ENCODE measurements around the gene FAM20C.

The FAM20C gene

GRCh38 chr7:210401-210925 is 18.1 kb downstream of the FAM20C start:
- no peak overlapping the region for H3K4me3 ChIP-seq (ENCODE audit: low read depth, low read length)
- H3K4me1 ChIP-seq (ENCODE audit: control insufficient read depth, insufficient read depth, low read length), result no peaks in the 10 kb centered on the region
- H3K9me3 ChIP-seq (ENCODE audit: control insufficient read depth, insufficient read depth, low read length), result no peaks in the 10 kb centered on the region
- H3K27me3 ChIP-seq (ENCODE audit: control insufficient read depth, insufficient read depth, low read length), result no peaks in the 10 kb centered on the region
- H3K36me3 ChIP-seq (ENCODE audit: control insufficient read depth, insufficient read depth, low read length), result peaks cover 2% of the 10 kb centered on the region
- no peak overlapping the region for H3K9ac ChIP-seq (ENCODE audit: low read depth, low read length)

DNA sequence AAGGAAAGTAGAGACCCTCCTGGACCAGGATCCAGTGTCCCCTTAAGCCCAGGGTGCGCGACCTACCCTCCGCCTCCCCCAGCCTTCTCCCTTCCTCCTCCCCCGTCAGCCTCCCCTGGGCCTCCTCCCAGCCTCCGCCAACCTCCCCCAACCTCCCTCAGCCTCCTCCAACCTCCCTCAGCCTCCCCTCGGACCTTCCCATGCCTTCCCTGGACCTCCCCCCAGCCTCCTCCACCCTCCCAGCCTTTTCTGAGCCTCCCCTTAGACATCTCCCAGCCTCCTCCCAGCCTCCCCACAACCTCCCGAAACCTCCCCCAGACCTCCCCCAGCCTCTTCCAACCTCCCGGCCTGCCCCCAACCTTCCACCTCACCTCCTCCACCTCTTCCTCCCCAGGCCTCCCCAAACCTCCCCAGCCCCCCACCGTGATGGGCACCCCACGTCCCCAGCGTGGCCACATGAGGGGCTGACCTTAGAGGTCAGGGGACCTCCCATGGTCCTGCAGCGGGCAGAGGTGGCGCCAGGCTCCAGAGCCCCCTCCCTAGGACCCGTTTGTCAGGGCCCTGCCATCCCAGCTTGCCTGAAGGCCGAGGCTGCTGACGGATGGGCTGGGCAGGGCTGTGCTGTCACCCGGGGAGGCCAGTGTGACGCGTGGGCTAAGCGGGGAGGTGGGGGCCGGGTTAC is 18.8 kb downstream of the FAM20C start:
- Histone ChIP-seq H3K9ac (ENCODE audit: low read depth, low read length) (no peak overlapping the region), H3K9me3 (ENCODE audit: control insufficient read depth, insufficient read depth, low read length) (no peaks in the 10 kb centered on the region), H3K27me3 (ENCODE audit: control insufficient read depth, insufficient read depth, low read length) (no peaks in the 10 kb centered on the region), H3K4me3 (ENCODE audit: low read depth, low read length) (no peak overlapping the region), H3K36me3 (ENCODE audit: control insufficient read depth, insufficient read depth, low read length) (peaks cover 2% of the 10 kb centered on the region), H3K4me1 (ENCODE audit: control insufficient read depth, insufficient read depth, low read length) (no peaks in the 10 kb centered on the region)

- Histone ChIP-seq H3K9ac (ENCODE audit: low read depth, low read length) (no peak overlapping the region), H3K9me3 (ENCODE audit: control insufficient read depth, insufficient read depth, low read length) (no peaks in the 10 kb centered on the region), H3K27me3 (ENCODE audit: control insufficient read depth, insufficient read depth, low read length) (no peaks in the 10 kb centered on the region), H3K4me1 (ENCODE audit: control insufficient read depth, insufficient read depth, low read length) (no peaks in the 10 kb centered on the region), H3K36me3 (ENCODE audit: control insufficient read depth, insufficient read depth, low read length) (peaks cover 2% of the 10 kb centered on the region), H3K4me3 (ENCODE audit: low read depth, low read length) (no peak overlapping the region)
These were observed 19.3 kb downstream of the FAM20C start for GRCh38 chr7:211715-212058.

- Histone ChIP-seq H3K9me3 (ENCODE audit: control insufficient read depth, insufficient read depth, low read length) (no peaks in the 10 kb centered on the region), H3K27me3 (ENCODE audit: control insufficient read depth, insufficient read depth, low read length) (no peaks in the 10 kb centered on the region), H3K4me1 (ENCODE audit: control insufficient read depth, insufficient read depth, low read length) (no peaks in the 10 kb centered on the region), H3K4me3 (ENCODE audit: low read depth, low read length) (no peak overlapping the region), H3K36me3 (ENCODE audit: control insufficient read depth, insufficient read depth, low read length) (peaks cover 5% of the 10 kb centered on the region), H3K9ac (ENCODE audit: low read depth, low read length) (no peak overlapping the region)
These were observed 20.4 kb downstream of the FAM20C start for GRCh38 chr7:212754-213153.

DNA sequence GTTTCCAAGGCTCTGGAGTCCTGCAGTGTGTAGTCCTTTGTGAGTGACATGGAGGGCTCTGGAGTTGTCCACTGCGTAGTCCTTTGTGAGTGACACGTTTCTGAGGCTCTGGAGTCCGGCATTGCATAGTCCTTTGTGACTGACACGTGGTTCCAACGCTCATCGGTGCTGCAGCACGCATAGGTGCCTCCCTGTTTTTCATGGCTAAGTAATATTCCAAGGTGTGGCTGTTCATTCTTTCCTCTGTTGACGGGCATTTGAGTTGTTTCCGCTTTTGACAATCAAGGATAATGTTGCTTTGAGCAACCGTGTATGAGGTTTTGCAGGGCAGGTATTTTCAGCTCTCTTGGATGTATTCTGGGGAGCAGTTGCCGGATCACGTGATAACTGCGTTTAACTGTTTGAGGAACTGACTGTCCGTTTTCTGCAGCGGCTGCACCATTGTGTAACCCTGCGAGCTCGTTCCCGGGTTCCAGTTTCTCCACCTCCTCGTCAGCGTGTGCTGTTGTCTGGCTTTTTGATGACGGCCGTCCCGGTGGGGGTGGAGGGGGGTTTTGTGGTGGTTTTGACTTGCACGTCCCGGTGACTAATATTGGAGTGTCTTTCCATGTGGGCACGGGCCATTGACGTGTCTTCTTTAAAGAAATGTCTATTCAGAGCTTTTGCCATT is 21.1 kb downstream of the FAM20C start:
- Histone ChIP-seq H3K36me3 (ENCODE audit: control insufficient read depth, insufficient read depth, low read length) (peaks cover 5% of the 10 kb centered on the region), H3K4me3 (ENCODE audit: low read depth, low read length) (no peak overlapping the region), H3K27me3 (ENCODE audit: control insufficient read depth, insufficient read depth, low read length) (no peaks in the 10 kb centered on the region), H3K4me1 (ENCODE audit: control insufficient read depth, insufficient read depth, low read length) (no peaks in the 10 kb centered on the region), H3K9me3 (ENCODE audit: control insufficient read depth, insufficient read depth, low read length) (no peaks in the 10 kb centered on the region), H3K9ac (ENCODE audit: low read depth, low read length) (no peak overlapping the region)

DNA sequence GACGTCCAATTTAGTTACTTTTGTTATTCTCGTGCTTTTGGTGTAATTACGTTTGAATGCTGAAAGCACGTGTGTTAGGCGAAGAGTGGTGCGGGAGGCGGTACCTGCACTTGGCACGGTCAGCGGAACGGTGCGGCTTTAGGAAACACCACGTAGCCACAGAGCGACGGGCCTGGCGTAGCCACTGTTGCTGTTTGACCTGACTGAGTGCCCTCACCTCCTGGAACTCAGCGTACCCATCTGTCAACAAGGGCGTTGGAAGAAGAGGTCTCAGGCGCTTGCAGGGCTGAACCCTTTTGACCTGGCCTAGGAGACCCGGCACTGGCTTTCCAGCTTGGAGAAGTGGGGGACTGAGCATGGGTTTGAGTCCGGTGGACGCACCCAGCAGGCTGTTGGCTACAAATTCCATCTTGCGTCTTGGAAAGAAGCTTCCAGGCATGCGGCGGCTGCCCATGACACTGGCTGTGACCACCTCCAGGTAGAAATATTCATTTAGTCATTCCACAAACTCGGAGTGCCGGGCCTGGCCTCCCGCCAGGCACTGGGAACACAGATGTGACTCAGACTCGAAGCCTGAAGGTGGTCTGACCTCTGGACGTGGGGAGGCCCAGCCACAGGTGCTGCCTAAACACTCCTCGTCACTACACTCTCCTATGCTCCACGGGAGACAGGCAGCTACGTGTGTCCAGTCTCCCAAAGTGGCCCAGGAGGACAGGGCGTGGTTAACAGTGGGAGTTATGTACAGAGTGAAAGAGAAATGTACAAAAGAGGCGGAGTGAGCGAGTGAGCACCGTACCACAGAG is 22.2 kb downstream of the FAM20C start:
- Histone ChIP-seq H3K36me3 (ENCODE audit: control insufficient read depth, insufficient read depth, low read length) (peaks cover 5% of the 10 kb centered on the region), H3K4me3 (ENCODE audit: low read depth, low read length) (no peak overlapping the region), H3K9ac (ENCODE audit: low read depth, low read length) (no peak overlapping the region), H3K27me3 (ENCODE audit: control insufficient read depth, insufficient read depth, low read length) (no peaks in the 10 kb centered on the region), H3K4me1 (ENCODE audit: control insufficient read depth, insufficient read depth, low read length) (no peaks in the 10 kb centered on the region), H3K9me3 (ENCODE audit: control insufficient read depth, insufficient read depth, low read length) (no peaks in the 10 kb centered on the region)

GRCh38 chr7:216360-217300 is 24.3 kb downstream of the FAM20C start:
- Histone ChIP-seq H3K9me3 (ENCODE audit: control insufficient read depth, insufficient read depth, low read length) (no peaks in the 10 kb centered on the region), H3K9ac (ENCODE audit: low read depth, low read length) (no peak overlapping the region), H3K4me3 (ENCODE audit: low read depth, low read length) (no peak overlapping the region), H3K27me3 (ENCODE audit: control insufficient read depth, insufficient read depth, low read length) (no peaks in the 10 kb centered on the region), H3K36me3 (ENCODE audit: control insufficient read depth, insufficient read depth, low read length) (peaks cover 5% of the 10 kb centered on the region), H3K4me1 (ENCODE audit: control insufficient read depth, insufficient read depth, low read length) (no peaks in the 10 kb centered on the region)

- Histone ChIP-seq H3K9ac (ENCODE audit: low read depth, low read length) (no peak overlapping the region), H3K27me3 (ENCODE audit: control insufficient read depth, insufficient read depth, low read length) (no peaks in the 10 kb centered on the region)
These were observed 25.4 kb downstream of the FAM20C start for GRCh38 chr7:217781-218180.

DNA sequence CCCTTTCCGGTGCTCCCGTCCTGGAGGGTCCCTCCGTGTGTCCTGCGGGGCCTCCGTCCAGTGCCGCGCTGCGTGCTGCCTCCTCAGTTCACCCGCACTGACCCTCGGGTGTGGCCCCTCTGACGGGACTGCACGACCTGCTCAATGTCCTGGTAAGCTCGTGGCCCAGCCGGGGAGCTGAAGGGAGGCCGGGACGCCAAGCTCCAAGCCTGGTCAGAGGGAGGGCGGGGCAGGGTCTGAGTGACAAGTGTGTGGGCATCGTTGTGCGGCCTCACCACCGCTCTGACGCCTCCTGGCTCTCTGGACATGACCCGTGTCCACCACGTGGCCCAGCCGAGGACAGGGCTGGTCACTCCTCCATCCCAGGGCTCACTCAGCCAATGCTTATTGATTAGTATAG is 25.9 kb downstream of the FAM20C start:
- Histone ChIP-seq H3K27me3 (ENCODE audit: control insufficient read depth, insufficient read depth, low read length) (no peaks in the 10 kb centered on the region), H3K9me3 (ENCODE audit: control insufficient read depth, insufficient read depth, low read length) (no peaks in the 10 kb centered on the region), H3K4me1 (ENCODE audit: control insufficient read depth, insufficient read depth, low read length) (no peaks in the 10 kb centered on the region), H3K36me3 (ENCODE audit: control insufficient read depth, insufficient read depth, low read length) (peaks cover 5% of the 10 kb centered on the region), H3K4me3 (ENCODE audit: low read depth, low read length) (no peak overlapping the region), H3K9ac (ENCODE audit: low read depth, low read length) (no peak overlapping the region)

More at GRCh38 chr7:217781-218180, 25.4 kb downstream of the FAM20C start:
- H3K9me3 ChIP-seq (ENCODE audit: control insufficient read depth, insufficient read depth, low read length), result no peaks in the 10 kb centered on the region
- H3K4me1 ChIP-seq (ENCODE audit: control insufficient read depth, insufficient read depth, low read length), result no peaks in the 10 kb centered on the region
- H3K36me3 ChIP-seq (ENCODE audit: control insufficient read depth, insufficient read depth, low read length), result peaks cover 5% of the 10 kb centered on the region
- H3K4me3 ChIP-seq (ENCODE audit: low read depth, low read length), result no peak overlapping the region

GRCh38 chr7:218896-219580 is 26.7 kb downstream of the FAM20C start:
- H3K9ac ChIP-seq (ENCODE audit: low read depth, low read length), result no peak overlapping the region
- H3K27me3 ChIP-seq (ENCODE audit: control insufficient read depth, insufficient read depth, low read length), result no peaks in the 10 kb centered on the region
- no peaks in the 10 kb centered on the region for H3K9me3 ChIP-seq (ENCODE audit: control insufficient read depth, insufficient read depth, low read length)
- H3K4me1 ChIP-seq (ENCODE audit: control insufficient read depth, insufficient read depth, low read length), result no peaks in the 10 kb centered on the region
- H3K4me3 ChIP-seq (ENCODE audit: low read depth, low read length), result no peak overlapping the region
- H3K36me3 ChIP-seq (ENCODE audit: control insufficient read depth, insufficient read depth, low read length), result peaks cover 5% of the 10 kb centered on the region
